ENCODE data around the gene DNAJC11. TPM values are rescaled to one million over a fixed set of nuclear protein-coding genes. Genes with fewer than 3 reads are reported as not detected.

Gene DNAJC11
- total RNA-seq, 1 experiment from 2014 or later: 102 TPM

GRCh38 chr1:6686294-6686693, 15.3 kb downstream of the DNAJC11 start (continued):
- TF ChIP-seq ATF2 (CRISPR knock-in tag; IDR thresholded peaks at IDR 0.05; ENCODE audit: borderline replicate concordance, low read depth): no peak
- TF ChIP-seq CTCF (IDR thresholded peaks at IDR 0.05): no peak
- TF ChIP-seq ZNF532 (CRISPR knock-in tag; IDR thresholded peaks at IDR 0.05; ENCODE audit: borderline replicate concordance): no peak
- no peak for TF ChIP-seq ZNF512 (CRISPR knock-in tag; IDR thresholded peaks at IDR 0.05; ENCODE audit: borderline replicate concordance)
- TF ChIP-seq ZNF138 (CRISPR knock-in tag; conservative IDR thresholded peaks at IDR 0.05): no peak
- TF ChIP-seq ZNF416 (CRISPR knock-in tag; IDR thresholded peaks at IDR 0.05): no peak
- no peak for TF ChIP-seq TEAD1 (CRISPR knock-in tag; IDR thresholded peaks at IDR 0.05)

DNA sequence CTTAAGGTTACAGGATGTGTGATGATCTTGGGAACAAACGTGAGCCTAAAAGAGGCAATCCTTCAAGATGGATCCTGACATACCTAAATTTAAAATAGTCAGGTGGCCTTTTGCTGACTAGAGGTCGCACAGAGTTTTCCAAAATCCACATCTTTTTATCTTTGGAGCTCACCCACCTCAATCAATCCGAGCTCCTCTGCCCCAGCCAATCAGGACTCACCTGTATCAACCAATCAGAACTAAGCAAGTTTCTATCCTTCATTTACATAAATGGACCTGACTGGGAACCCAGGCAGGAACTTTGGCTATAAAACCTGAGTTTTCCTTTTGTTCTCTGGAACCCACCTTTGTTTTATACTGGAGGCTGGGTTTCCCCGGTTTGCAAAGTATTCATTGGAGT, 16.2 kb downstream of the DNAJC11 start:
- ATAC-seq: no peak
- Mint-ChIP-seq H3K27me3 (ENCODE audit: low read depth) (no peaks in the 10 kb centered on the region), H3K4me1 (peaks cover 30% of the 10 kb centered on the region), H3K9me3 (no peaks in the 10 kb centered on the region), H3K27ac (0 out of 2 replicates have a peak overlapping the region, but pooled peaks have one; percentile 25), H3K36me3 (peaks cover 8% of the 10 kb centered on the region), H3K4me3 (no peak overlapping the region)
- TF ChIP-seq ZBTB21 (CRISPR knock-in tag; IDR thresholded peaks at IDR 0.05; ENCODE audit: borderline replicate concordance): no peak
- no peak for TF ChIP-seq EMX1 (CRISPR knock-in tag; IDR thresholded peaks at IDR 0.05)
- TF ChIP-seq CREB1 (CRISPR knock-in tag; IDR thresholded peaks at IDR 0.05): no peak
- no peak for TF ChIP-seq GABPB1 (CRISPR knock-in tag; IDR thresholded peaks at IDR 0.05)
- TF ChIP-seq SMAD3 (CRISPR knock-in tag; IDR thresholded peaks at IDR 0.05; ENCODE audit: borderline replicate concordance): no peak
- TF ChIP-seq HMGA2 (CRISPR knock-in tag; IDR thresholded peaks at IDR 0.05): no peak
- TF ChIP-seq ATF1 (CRISPR knock-in tag; IDR thresholded peaks at IDR 0.05): no peak
- no peak for TF ChIP-seq ZNF121 (CRISPR knock-in tag; IDR thresholded peaks at IDR 0.05)
- CTCF ChIA-PET: interaction anchor here (0.5 to 3.2 kb wide), 3 partner anchors 16 to 269 kb away, joined by 3 to 10 read pairs (median 5); partner anchors contain the start of gene DNAJC11
- POLR2A ChIA-PET: no interaction called here
- DNase-seq (ENCODE audit: low spot score): no peak

- Mint-ChIP-seq H3K36me3 (peaks cover 25% of the 10 kb centered on the region), H3K27ac (no peak overlapping the region), H3K9me3 (no peaks in the 10 kb centered on the region), H3K4me3 (no peak overlapping the region), H3K4me1 (peaks cover 12% of the 10 kb centered on the region), H3K27me3 (ENCODE audit: low read depth) (no peaks in the 10 kb centered on the region)
- DNase-seq (ENCODE audit: low spot score) (no peak), ATAC-seq (no peak)
- ChIA-PET POLR2A (interaction anchor here (0.9 kb wide), 1 partner anchor 11 kb away, joined by 3 read pairs; no protein-coding TSS in a partner anchor), CTCF (interaction anchor here (3.2 kb wide), 1 partner anchor 18 kb away, joined by 10 read pairs; the partner anchor contains the start of gene DNAJC11)
- TF ChIP-seq, protein P1, sequence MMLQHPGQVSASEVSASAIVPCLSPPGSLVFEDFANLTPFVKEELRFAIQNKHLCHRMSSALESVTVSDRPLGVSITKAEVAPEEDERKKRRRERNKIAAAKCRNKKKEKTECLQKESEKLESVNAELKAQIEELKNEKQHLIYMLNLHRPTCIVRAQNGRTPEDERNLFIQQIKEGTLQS (CRISPR knock-in tag; conservative IDR thresholded peaks at IDR 0.05): no peak
- TF ChIP-seq ZNF121 (CRISPR knock-in tag; IDR thresholded peaks at IDR 0.05) (no peak), ZMAT4 (CRISPR knock-in tag; IDR thresholded peaks at IDR 0.05) (no peak), SP1 (CRISPR knock-in tag; conservative IDR thresholded peaks at IDR 0.05) (no peak), FOXJ3 (CRISPR knock-in tag; IDR thresholded peaks at IDR 0.05; ENCODE audit: borderline replicate concordance) (no peak), CREB1 (CRISPR knock-in tag; IDR thresholded peaks at IDR 0.05) (no peak), OVOL2 (CRISPR knock-in tag; IDR thresholded peaks at IDR 0.05; ENCODE audit: borderline replicate concordance) (no peak)
Measured at GRCh38 chr1:6683434-6683833, 18.2 kb downstream of the DNAJC11 start.

Data from WTC11 (cell line).